A549 (cell line): ENCODE measurements around the gene SLC10A7.

Source experiments
- HOXB5 ChIP-seq: fragments of 250-450 bp; sonication (Bioruptor Pico); IDR thresholded peaks from 2 replicates; pipeline ENCODE4 v1.5.0; 2020; ENCODE audit warnings: mild to moderate bottlenecking, moderate library complexity
- JUNB ChIP-seq: fragments of >200 bp; sonication (Bioruptor Twin); formaldehyde crosslinking; IDR thresholded peaks from 2 replicates; pipeline ENCODE4 v1.6.1; 2016
- KDM1A ChIP-seq: fragments of 200-600 bp; sonication (generic); IDR thresholded peaks from 2 replicates; pipeline ENCODE4 v1.6.1; 2016; ENCODE audit warnings: low read depth, mild to moderate bottlenecking
- NFE2L2 ChIP-seq: fragments of 150-350 bp; conservative IDR thresholded peaks from 2 replicates; pipeline ENCODE4 v1.6.1; 2014; ENCODE audit warnings: low read length
- POLR2A ChIP-seq: IDR thresholded peaks from 2 replicates; pipeline ENCODE4 v1.6.1; 2012; ENCODE audit warnings: mild to moderate bottlenecking, low read length
- RAD21 ChIP-seq, 2 experiments: fragments of >200 bp in 1 of 2; sonication (Bioruptor Twin) in 1 of 2; formaldehyde crosslinking in 1 of 2; IDR thresholded peaks in 1 of 2; conservative IDR thresholded peaks in 1 of 2; 2 replicates in 1 of 2; 3 replicates in 1 of 2; pipeline ENCODE4 v1.6.1; 2012 to 2018; ENCODE audit warnings: inconsistent platforms in 1 of 2
- RCOR1 ChIP-seq: fragments of 150-350 bp; IDR thresholded peaks from 2 replicates; pipeline ENCODE4 v1.6.1; 2014; ENCODE audit warnings: antibody characterized with exemption, low read length, low read depth
- RFX5 ChIP-seq: fragments of 450-650 bp; IDR thresholded peaks from 2 replicates; pipeline ENCODE4 v1.7.1; 2014; ENCODE audit warnings: antibody characterized with exemption, mild to moderate bottlenecking, moderate library complexity
- SMC3 ChIP-seq: fragments of >200 bp; sonication (Bioruptor Twin); formaldehyde crosslinking; IDR thresholded peaks from 3 replicates; pipeline ENCODE4 v1.6.1; 2018; ENCODE audit warnings: inconsistent platforms
- TF ChIP-seq, protein P1 (sequence below): fragments of >200 bp; sonication (Bioruptor Twin); formaldehyde crosslinking; IDR thresholded peaks from 3 replicates; pipeline ENCODE4 v1.5.1; 2016
- TF ChIP-seq, protein P2 (sequence below): fragments of 250-450 bp; sonication (Bioruptor Pico); IDR thresholded peaks from 2 replicates; pipeline ENCODE4 v1.5.0; 2021; ENCODE audit warnings: mild to moderate bottlenecking, moderate library complexity, borderline replicate concordance

DNA sequence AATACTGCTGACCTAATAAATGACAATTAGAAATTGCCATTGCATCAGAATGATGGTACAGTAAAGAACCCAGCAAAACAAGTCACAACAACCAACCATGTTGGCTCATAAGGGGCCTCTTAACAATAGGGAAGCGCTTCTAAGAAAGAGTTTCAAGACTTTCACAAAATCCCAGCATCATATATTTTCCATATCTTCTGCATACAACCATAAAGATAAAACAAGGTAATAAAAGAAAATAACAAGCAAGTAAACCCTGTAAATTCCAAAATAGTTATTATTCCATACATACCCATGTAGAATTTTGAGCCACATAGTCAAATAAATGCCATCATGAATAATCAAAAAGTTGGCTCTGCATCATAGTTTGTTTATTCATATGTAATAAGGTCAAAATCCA, 8.2 kb downstream of the SLC10A7 start:
- TF ChIP-seq, protein P1, sequence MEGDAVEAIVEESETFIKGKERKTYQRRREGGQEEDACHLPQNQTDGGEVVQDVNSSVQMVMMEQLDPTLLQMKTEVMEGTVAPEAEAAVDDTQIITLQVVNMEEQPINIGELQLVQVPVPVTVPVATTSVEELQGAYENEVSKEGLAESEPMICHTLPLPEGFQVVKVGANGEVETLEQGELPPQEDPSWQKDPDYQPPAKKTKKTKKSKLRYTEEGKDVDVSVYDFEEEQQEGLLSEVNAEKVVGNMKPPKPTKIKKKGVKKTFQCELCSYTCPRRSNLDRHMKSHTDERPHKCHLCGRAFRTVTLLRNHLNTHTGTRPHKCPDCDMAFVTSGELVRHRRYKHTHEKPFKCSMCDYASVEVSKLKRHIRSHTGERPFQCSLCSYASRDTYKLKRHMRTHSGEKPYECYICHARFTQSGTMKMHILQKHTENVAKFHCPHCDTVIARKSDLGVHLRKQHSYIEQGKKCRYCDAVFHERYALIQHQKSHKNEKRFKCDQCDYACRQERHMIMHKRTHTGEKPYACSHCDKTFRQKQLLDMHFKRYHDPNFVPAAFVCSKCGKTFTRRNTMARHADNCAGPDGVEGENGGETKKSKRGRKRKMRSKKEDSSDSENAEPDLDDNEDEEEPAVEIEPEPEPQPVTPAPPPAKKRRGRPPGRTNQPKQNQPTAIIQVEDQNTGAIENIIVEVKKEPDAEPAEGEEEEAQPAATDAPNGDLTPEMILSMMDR, result no peak
- TF ChIP-seq, protein P2, sequence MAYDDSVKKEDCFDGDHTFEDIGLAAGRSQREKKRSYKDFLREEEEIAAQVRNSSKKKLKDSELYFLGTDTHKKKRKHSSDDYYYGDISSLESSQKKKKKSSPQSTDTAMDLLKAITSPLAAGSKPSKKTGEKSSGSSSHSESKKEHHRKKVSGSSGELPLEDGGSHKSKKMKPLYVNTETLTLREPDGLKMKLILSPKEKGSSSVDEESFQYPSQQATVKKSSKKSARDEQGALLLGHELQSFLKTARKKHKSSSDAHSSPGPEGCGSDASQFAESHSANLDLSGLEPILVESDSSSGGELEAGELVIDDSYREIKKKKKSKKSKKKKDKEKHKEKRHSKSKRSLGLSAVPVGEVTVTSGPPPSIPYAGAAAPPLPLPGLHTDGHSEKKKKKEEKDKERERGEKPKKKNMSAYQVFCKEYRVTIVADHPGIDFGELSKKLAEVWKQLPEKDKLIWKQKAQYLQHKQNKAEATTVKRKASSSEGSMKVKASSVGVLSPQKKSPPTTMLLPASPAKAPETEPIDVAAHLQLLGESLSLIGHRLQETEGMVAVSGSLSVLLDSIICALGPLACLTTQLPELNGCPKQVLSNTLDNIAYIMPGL (CRISPR knock-in tag), result no peak
- no peak for TF ChIP-seq POLR2A
- no peak for TF ChIP-seq SMC3
- no peak for TF ChIP-seq JUNB
- no peak for TF ChIP-seq KDM1A
- TF ChIP-seq RAD21 (conservative IDR thresholded peaks at IDR 0.05 in 1 of 2, IDR thresholded peaks at IDR 0.05 in 1 of 2), result no peak
- TF ChIP-seq RFX5, result no peak
- TF ChIP-seq RCOR1, result no peak
- TF ChIP-seq HOXB5 (CRISPR knock-in tag), result no peak
- no peak for TF ChIP-seq NFE2L2
